LNCaP clone FGC (cell line): ENCODE data around the gene FREM1.

ENCODE experiments used
- DNase-seq: peaks from one replicate; pipeline ENCODE4 v3.0.0-alpha.2; 2011; ENCODE audit warnings: low read depth
- H3K4me3 ChIP-seq: 2 replicates; pipeline ENCODE4 v1.5.1; 2011; ENCODE audit warnings: mild to moderate bottlenecking, low read depth, low read length, control low read depth
- CTCF ChIP-seq: IDR thresholded peaks from 2 replicates; pipeline ENCODE4 v1.5.1; 2012; ENCODE audit warnings: mild to moderate bottlenecking; ENCODE audit not compliant: control insufficient read depth, insufficient read depth; ENCODE audit errors: extremely low read depth

Gene FREM1

DNA sequence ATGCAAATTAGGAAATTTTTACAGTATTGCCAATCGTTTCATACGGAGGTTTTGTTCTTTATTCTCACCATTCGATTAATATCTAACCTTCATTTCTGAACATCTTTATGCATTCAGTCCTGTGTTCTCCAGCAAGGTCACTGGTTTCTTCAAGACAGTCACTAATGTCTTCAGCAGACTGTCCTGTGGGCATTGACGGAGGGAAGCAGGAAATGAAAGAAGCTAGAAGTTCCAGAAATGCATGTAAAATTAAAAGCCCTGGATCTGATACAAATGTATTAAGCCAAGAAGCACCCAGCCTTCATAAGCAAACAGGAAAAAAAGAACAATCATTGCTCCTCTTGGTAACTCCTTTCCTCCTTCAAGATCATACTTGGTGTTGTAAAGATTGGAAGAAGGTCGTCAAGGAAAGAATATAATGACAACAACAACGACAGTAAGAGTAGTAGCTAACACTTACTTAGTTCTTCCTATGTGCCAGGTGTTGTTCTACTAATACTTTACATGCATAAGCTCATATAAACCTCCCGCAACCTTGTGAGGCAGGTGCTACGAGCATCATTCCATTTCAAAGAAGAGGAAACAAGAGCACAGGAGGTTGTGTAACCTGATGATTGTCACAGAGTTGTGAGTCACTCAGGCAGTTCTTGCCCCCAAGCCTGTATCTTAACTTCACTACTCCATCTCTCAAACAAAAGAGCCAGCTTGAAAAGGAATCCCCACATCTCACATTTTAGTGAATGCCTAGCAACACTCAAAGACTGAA lies 127.8 kb downstream of the FREM1 start:
- H3K4me3 ChIP-seq = no peak overlapping the region
- DNase-seq = no peak
- TF ChIP-seq CTCF = no peak

GRCh38 chr9:14780693-14781092 lies 129.5 kb downstream of the FREM1 start:
- DNase-seq = no peak
- no peak overlapping the region for H3K4me3 ChIP-seq
- no peak for TF ChIP-seq CTCF

DNA sequence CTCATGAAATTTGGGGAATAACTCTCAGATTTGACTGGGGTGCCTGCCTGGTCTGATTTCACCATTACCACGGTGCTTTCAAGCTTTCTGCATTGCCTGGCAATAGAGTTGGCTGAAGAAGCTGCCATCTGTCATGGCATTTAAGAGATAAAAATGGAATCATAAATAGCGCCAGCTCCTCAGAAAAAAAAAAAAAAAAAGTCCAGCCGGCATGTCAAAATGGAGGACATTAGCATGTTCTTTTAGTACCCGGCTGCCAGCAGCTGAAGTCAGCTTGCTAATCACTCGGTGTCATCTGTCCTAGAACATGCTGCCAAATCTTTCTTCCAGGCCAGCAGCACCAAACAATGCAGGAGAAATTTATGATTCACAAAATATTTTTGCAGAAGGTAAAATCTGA lies 130.0 kb downstream of the FREM1 start:
- no peak overlapping the region for H3K4me3 ChIP-seq
- no peak for TF ChIP-seq CTCF
- DNase-seq = no peak

GRCh38 chr9:14779566-14780022 lies 130.6 kb downstream of the FREM1 start:
- no peak overlapping the region for H3K4me3 ChIP-seq
- TF ChIP-seq CTCF = no peak
- DNase-seq = no peak

DNA sequence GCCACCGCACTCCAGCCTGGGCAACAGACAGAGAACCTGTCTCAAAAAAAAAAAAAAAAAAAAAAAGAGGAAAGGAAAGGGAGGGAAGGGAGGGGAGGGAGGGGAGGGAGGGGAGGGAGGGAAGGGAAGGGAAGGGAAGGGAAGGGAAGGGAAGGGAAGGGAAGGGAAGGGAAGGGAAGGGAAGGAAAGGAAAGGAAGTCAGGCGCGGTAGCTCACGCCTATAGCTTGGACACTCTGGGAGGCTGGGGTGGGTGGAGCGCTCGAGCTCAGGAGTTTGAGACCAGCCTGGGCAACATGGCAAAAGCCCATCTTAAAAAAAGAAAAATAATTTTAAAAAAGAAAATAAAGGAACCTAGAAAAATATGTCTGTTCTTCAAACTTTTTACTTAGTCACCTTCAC lies 131.7 kb downstream of the FREM1 start:
- TF ChIP-seq CTCF = no peak
- no peak overlapping the region for H3K4me3 ChIP-seq
- DNase-seq = no peak

- no peak overlapping the region for H3K4me3 ChIP-seq
- DNase-seq = no peak
- TF ChIP-seq CTCF = no peak
Measured at GRCh38 chr9:14775917-14776316, 134.3 kb downstream of the FREM1 start.

DNA sequence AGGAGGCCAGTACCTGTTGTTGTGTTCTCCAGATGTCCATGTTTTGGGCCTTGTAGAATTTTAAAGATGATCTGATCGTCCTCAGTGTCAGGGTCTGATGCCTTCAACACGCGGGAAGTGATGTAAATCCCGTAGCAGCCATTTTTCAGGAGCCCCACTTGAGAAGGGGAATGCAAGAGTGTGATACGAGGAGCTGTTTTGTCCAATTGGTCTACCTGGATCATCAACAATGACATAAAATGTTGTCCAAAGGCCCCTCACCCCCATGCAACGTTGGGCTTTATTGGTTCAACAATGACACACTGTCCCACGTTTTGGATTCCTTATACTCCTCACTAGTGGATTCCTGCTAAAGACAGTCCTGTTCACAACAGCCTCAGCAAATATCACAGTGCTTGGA lies 139.6 kb downstream of the FREM1 start:
- no peak for TF ChIP-seq CTCF
- no peak for DNase-seq
- no peak overlapping the region for H3K4me3 ChIP-seq
